ENCODE data around the gene GNAO1. TPM values are rescaled to one million over a fixed set of nuclear protein-coding genes. Genes with fewer than 3 reads are reported as not detected.

Gene GNAO1
- polyA plus RNA-seq, 1 donor (not counting 4 experiments of a cell fraction or from before 2014, with no cell fraction given), result 0.13 TPM

DNA sequence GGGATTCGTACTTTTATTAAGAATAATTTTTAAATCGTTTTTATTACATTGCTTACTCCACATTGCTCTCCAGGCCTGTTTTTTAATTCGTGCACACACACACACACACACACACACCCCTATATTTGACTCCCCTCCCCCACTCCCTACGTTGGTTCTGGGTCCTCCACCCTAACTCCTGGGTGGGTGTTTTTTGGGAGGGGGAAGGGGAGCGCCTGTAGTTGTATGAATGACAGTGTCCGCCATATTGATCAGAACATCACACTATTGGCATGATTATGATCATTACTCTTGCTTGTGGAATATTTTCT is 1.3 kb downstream of the GNAO1 start:
- H3K9me3 ChIP-seq (ENCODE audit: control insufficient read depth, low read depth, low read length), result no peaks in the 10 kb centered on the region
- H3K9ac ChIP-seq (ENCODE audit: control insufficient read depth, extremely low read depth, insufficient read depth, low read length), result no peak overlapping the region
- H3K36me3 ChIP-seq (ENCODE audit: control insufficient read depth in 2 of 2, extremely low read depth in 1 of 2, insufficient read depth in 2 of 2, low read length in 2 of 2), result no peaks in the 10 kb centered on the region
- TF ChIP-seq, protein P1, sequence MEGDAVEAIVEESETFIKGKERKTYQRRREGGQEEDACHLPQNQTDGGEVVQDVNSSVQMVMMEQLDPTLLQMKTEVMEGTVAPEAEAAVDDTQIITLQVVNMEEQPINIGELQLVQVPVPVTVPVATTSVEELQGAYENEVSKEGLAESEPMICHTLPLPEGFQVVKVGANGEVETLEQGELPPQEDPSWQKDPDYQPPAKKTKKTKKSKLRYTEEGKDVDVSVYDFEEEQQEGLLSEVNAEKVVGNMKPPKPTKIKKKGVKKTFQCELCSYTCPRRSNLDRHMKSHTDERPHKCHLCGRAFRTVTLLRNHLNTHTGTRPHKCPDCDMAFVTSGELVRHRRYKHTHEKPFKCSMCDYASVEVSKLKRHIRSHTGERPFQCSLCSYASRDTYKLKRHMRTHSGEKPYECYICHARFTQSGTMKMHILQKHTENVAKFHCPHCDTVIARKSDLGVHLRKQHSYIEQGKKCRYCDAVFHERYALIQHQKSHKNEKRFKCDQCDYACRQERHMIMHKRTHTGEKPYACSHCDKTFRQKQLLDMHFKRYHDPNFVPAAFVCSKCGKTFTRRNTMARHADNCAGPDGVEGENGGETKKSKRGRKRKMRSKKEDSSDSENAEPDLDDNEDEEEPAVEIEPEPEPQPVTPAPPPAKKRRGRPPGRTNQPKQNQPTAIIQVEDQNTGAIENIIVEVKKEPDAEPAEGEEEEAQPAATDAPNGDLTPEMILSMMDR (optimal IDR thresholded peaks at IDR 0.05 in 1 of 3, IDR thresholded peaks at IDR 0.05 in 1 of 3, conservative IDR thresholded peaks at IDR 0.05 in 1 of 3; ENCODE audit: extremely low read depth in 1 of 3, insufficient read depth in 2 of 3, low read length in 3 of 3), result no peak
- no peak for TF ChIP-seq EZH2 (IDR thresholded peaks at IDR 0.05; ENCODE audit: low read length)
- no peaks in the 10 kb centered on the region for H3K79me2 ChIP-seq (ENCODE audit: control insufficient read depth, insufficient read depth, low read length)
- H2AFZ ChIP-seq (ENCODE audit: control insufficient read depth, low read length), result no peak overlapping the region
- no peak overlapping the region for H3K27ac ChIP-seq (ENCODE audit: control insufficient read depth, insufficient read depth, low read length)
- H4K20me1 ChIP-seq (ENCODE audit: control insufficient read depth, extremely low read depth, insufficient read depth, low read length), result no peaks in the 10 kb centered on the region
- dilution Hi-C loops (cut with MboI; ENCODE audit: extremely low pct_ligation_motif_present, low sequenced_read_pairs), result no loop called here
- peaks cover 72% of the 10 kb centered on the region for H3K27me3 ChIP-seq (ENCODE audit: control insufficient read depth, extremely low read depth, insufficient read depth, low read length)
- no peak overlapping the region for H3K4me2 ChIP-seq (ENCODE audit: control insufficient read depth, extremely low read depth, insufficient read depth, low read depth, low read length)
- no peak overlapping the region for H3K4me3 ChIP-seq (ENCODE audit: control insufficient read depth in 2 of 3, extremely low read depth in 1 of 3, insufficient read depth in 2 of 3, low read depth in 1 of 3, low read length in 3 of 3)
- FAIRE-seq (no peak), DNase-seq (ENCODE audit: low read depth, low spot score) (no peak)
- H3K4me1 ChIP-seq (ENCODE audit: control insufficient read depth, extremely low read depth, insufficient read depth, low read length), result no peaks in the 10 kb centered on the region
- no peaks in the 10 kb centered on the region for H3K9me1 ChIP-seq (ENCODE audit: control insufficient read depth, extremely low read depth, insufficient read depth, low read length)

DNA sequence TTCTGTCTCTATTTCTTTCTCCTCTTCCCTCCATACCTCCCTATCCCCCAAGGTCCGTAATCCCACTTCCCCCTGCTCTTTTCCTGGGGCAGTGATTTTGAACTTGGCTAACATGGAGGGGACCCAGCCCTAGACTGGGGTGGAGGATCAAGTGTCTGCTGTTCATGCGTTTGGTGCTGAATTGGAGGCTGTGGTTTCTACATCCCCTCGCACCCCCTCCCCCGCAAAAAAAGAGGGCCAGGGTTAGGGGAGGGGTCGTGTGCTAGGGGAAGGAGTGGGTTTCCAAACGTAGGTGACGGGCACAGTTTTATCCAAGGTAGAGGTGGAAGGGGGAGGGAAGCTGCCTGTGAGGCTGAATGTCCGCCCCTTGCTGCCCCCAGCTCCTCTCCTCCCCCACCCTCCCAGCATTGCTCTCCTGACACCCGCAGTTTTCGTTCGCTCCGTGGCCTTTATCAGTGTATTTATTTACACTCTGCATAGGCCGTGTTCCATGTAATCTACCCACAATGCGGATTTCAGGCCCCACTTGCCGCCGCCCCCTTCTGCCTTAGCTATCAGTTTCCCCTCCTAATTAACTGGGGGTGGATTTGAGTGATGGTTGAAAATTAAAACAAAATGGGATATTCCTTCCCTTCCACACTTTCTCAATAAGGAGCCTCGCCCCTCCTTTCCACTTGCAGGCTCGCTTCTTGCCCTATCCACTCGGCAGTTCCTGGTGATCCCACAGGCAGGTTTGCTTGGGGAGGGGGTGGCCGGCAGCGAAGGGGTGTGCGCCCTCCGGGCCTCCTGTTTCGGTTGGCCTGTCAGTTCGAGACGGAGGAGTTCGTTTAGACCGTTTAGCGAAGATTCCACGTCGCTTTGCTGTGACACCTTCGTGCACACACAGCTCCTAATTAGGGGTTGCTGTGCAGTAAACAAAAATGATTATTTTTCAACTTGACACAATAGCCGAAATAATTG is 2.0 kb downstream of the GNAO1 start:
- H3K27me3 ChIP-seq (ENCODE audit: control insufficient read depth, extremely low read depth, insufficient read depth, low read length), result peaks cover 71% of the 10 kb centered on the region
- H3K9ac ChIP-seq (ENCODE audit: control insufficient read depth, extremely low read depth, insufficient read depth, low read length), result no peak overlapping the region
- H3K4me1 ChIP-seq (ENCODE audit: control insufficient read depth, extremely low read depth, insufficient read depth, low read length), result no peaks in the 10 kb centered on the region
- no peak overlapping the region for H3K4me3 ChIP-seq (ENCODE audit: control insufficient read depth in 2 of 3, extremely low read depth in 1 of 3, insufficient read depth in 2 of 3, low read depth in 1 of 3, low read length in 3 of 3)
- dilution Hi-C loops (cut with MboI; ENCODE audit: extremely low pct_ligation_motif_present, low sequenced_read_pairs), result no loop called here
- no peaks in the 10 kb centered on the region for H3K9me3 ChIP-seq (ENCODE audit: control insufficient read depth, low read depth, low read length)
- no peak overlapping the region for H3K4me2 ChIP-seq (ENCODE audit: control insufficient read depth, extremely low read depth, insufficient read depth, low read depth, low read length)
- H2AFZ ChIP-seq (ENCODE audit: control insufficient read depth, low read length), result no peak overlapping the region
- H4K20me1 ChIP-seq (ENCODE audit: control insufficient read depth, extremely low read depth, insufficient read depth, low read length), result no peaks in the 10 kb centered on the region
- H3K36me3 ChIP-seq (ENCODE audit: control insufficient read depth in 2 of 2, extremely low read depth in 1 of 2, insufficient read depth in 2 of 2, low read length in 2 of 2), result no peaks in the 10 kb centered on the region
- H3K27ac ChIP-seq (ENCODE audit: control insufficient read depth, insufficient read depth, low read length), result no peak overlapping the region
- FAIRE-seq, result no peak
- DNase-seq (ENCODE audit: low read depth, low spot score), result no peak
- no peaks in the 10 kb centered on the region for H3K79me2 ChIP-seq (ENCODE audit: control insufficient read depth, insufficient read depth, low read length)
- no peaks in the 10 kb centered on the region for H3K9me1 ChIP-seq (ENCODE audit: control insufficient read depth, extremely low read depth, insufficient read depth, low read length)
- TF ChIP-seq EZH2 (IDR thresholded peaks at IDR 0.05; ENCODE audit: low read length), result no peak

Data from keratinocyte (primary cell).